Neural cell (in vitro differentiated cells): Measurements from ENCODE around the gene KRT6A.

ENCODE experiments used
- EP300 ChIP-seq: fragments of 450-650 bp; conservative IDR thresholded peaks from 2 replicates; pipeline ENCODE4 v1.6.1; 2014; ENCODE audit warnings: antibody characterized with exemption, mild to moderate bottlenecking, moderate library complexity; ENCODE audit not compliant: poor library complexity, severe bottlenecking
- EZH2 ChIP-seq: fragments of 200-600, 300-800 bp; shearing (Covaris generic), sonication (generic); IDR thresholded peaks from 2 replicates; pipeline ENCODE4 v1.6.1; 2014; ENCODE audit warnings: antibody characterized with exemption, low read length, borderline replicate concordance, mild to moderate bottlenecking; ENCODE audit not compliant: insufficient read depth, poor library complexity, severe bottlenecking
- POLR2AphosphoS5 ChIP-seq: IDR thresholded peaks from 2 replicates; pipeline ENCODE4 v1.6.1; 2012
- RAD21 ChIP-seq: fragments of 450-650 bp; conservative IDR thresholded peaks from 2 replicates; pipeline ENCODE4 v1.6.1; 2014; ENCODE audit warnings: antibody characterized with exemption, mild to moderate bottlenecking, moderate library complexity
- SMC3 ChIP-seq: fragments of 450-650 bp; conservative IDR thresholded peaks from 2 replicates; pipeline ENCODE4 v1.6.1; 2014; ENCODE audit warnings: antibody characterized with exemption, mild to moderate bottlenecking, moderate library complexity; ENCODE audit not compliant: poor library complexity
- TAF1 ChIP-seq: IDR thresholded peaks from 2 replicates; pipeline ENCODE4 v1.6.1; 2012; ENCODE audit warnings: low read depth
- TF ChIP-seq, protein P1 (sequence below): fragments of 450-650 bp; IDR thresholded peaks from 2 replicates; pipeline ENCODE4 v1.5.1; 2014; ENCODE audit warnings: antibody characterized with exemption, mild to moderate bottlenecking, moderate library complexity; ENCODE audit not compliant: poor library complexity, severe bottlenecking
- TF ChIP-seq, protein P2 (sequence below): IDR thresholded peaks from 2 replicates; pipeline ENCODE4 v1.6.1; 2012; ENCODE audit warnings: borderline replicate concordance

DNA sequence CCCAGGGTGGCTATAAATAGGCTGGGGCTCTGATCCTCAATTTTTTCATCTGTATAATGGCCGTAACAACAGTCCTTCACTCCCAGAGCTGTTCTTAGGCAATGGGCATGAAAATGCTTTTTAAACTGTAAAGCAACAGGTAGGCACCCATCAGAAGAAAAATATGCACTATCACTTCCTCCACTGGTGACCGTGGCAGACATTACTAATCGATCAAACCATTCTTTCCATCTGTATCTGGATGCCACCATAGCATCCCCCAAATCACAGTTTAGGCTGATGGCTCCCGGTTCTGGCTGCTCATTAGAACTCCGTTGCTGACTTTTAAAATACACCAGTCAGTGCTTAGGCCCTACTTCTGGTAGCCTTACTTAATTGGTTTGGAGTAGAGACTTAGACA, 48.7 kb upstream of the KRT6A start:
- TF ChIP-seq, protein P1, sequence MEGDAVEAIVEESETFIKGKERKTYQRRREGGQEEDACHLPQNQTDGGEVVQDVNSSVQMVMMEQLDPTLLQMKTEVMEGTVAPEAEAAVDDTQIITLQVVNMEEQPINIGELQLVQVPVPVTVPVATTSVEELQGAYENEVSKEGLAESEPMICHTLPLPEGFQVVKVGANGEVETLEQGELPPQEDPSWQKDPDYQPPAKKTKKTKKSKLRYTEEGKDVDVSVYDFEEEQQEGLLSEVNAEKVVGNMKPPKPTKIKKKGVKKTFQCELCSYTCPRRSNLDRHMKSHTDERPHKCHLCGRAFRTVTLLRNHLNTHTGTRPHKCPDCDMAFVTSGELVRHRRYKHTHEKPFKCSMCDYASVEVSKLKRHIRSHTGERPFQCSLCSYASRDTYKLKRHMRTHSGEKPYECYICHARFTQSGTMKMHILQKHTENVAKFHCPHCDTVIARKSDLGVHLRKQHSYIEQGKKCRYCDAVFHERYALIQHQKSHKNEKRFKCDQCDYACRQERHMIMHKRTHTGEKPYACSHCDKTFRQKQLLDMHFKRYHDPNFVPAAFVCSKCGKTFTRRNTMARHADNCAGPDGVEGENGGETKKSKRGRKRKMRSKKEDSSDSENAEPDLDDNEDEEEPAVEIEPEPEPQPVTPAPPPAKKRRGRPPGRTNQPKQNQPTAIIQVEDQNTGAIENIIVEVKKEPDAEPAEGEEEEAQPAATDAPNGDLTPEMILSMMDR = no peak
- TF ChIP-seq POLR2AphosphoS5 (no peak), RAD21 (no peak), TAF1 (no peak), EZH2 (no peak), EP300 (no peak), SMC3 (no peak)
- TF ChIP-seq, protein P2, sequence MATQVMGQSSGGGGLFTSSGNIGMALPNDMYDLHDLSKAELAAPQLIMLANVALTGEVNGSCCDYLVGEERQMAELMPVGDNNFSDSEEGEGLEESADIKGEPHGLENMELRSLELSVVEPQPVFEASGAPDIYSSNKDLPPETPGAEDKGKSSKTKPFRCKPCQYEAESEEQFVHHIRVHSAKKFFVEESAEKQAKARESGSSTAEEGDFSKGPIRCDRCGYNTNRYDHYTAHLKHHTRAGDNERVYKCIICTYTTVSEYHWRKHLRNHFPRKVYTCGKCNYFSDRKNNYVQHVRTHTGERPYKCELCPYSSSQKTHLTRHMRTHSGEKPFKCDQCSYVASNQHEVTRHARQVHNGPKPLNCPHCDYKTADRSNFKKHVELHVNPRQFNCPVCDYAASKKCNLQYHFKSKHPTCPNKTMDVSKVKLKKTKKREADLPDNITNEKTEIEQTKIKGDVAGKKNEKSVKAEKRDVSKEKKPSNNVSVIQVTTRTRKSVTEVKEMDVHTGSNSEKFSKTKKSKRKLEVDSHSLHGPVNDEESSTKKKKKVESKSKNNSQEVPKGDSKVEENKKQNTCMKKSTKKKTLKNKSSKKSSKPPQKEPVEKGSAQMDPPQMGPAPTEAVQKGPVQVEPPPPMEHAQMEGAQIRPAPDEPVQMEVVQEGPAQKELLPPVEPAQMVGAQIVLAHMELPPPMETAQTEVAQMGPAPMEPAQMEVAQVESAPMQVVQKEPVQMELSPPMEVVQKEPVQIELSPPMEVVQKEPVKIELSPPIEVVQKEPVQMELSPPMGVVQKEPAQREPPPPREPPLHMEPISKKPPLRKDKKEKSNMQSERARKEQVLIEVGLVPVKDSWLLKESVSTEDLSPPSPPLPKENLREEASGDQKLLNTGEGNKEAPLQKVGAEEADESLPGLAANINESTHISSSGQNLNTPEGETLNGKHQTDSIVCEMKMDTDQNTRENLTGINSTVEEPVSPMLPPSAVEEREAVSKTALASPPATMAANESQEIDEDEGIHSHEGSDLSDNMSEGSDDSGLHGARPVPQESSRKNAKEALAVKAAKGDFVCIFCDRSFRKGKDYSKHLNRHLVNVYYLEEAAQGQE = no peak
